Body of pancreas (tissue), 4 donors: ENCODE data around the gene IYD. TPM values are rescaled to one million over a fixed set of nuclear protein-coding genes. Genes with fewer than 3 reads are reported as not detected.

ENCODE experiments used
- ATAC-seq: fragments of 150-250 bp; one replicate; pipeline ENCODE4 v1.9.1; 2016
- DNase-seq, 4 donors: peaks; one replicate each; pipeline ENCODE4 v3.0.0-alpha.2; 2019
- H3K27ac ChIP-seq, 4 donors: fragments of 200-600 bp; sonication (generic); 1 replicate in 3 of 4; 2 replicates in 1 of 4; pipeline versions ENCODE4 v1.5.1 to v1.6.1; 2016 to 2019; ENCODE audit warnings: mild to moderate bottlenecking in 1 of 4, mixed read lengths in 1 of 4, moderate library complexity in 1 of 4
- H3K27me3 ChIP-seq, 2 donors: fragments of 200-600 bp; sonication (generic); one replicate each; pipeline ENCODE4 v1.6.0; 2016; ENCODE audit warnings: mild to moderate bottlenecking in 1 of 2
- H3K36me3 ChIP-seq, 2 donors: fragments of 200-600 bp; sonication (generic); replicated peaks in 1 of 2; 2 replicates each; pipeline ENCODE4 v1.5.1; 2016; ENCODE audit warnings: low read depth in 2 of 2; ENCODE audit not compliant: insufficient read depth in 1 of 2
- H3K4me1 ChIP-seq: fragments of 200-600 bp; sonication (generic); one replicate; pipeline ENCODE4 v1.6.0; 2016
- H3K4me3 ChIP-seq, 2 donors: fragments of 200-600 bp; sonication (generic); 1 replicate in 1 of 2; 2 replicates in 1 of 2; pipeline ENCODE4 v1.5.1; 2016 to 2019
- H3K9me3 ChIP-seq, 3 donors: fragments of 200-600 bp; sonication (generic); 1 replicate in 2 of 3; 2 replicates in 1 of 3; pipeline ENCODE4 v1.5.1; 2016
- POLR2A ChIP-seq, 3 donors: fragments of 450-650 bp; IDR thresholded peaks; one replicate each; pipeline ENCODE4 v1.6.1; 2016; ENCODE audit warnings: antibody characterized with exemption in 3 of 3, mild to moderate bottlenecking in 2 of 3
- WGBS, 2 donors: methylation state at CpG; one replicate each; pipeline ENCODE4 v1.1.5; 2017; 5-methylcytosine and 5-hydroxymethylcytosine counted together
- intact Hi-C: fragments of 100-400 bp; cut with DNase I; formaldehyde crosslinking; loops from one replicate; pipeline ENCODE4 v1.15.1; 2023
- total RNA-seq, 2 donors: library from RNA; depleted of rRNA; stranded (reverse); fragments of >200 nt; gene quantifications; one replicate each; pipeline ENCODE4 v1.1.0, GENCODE V29; 2016
- TF ChIP-seq, protein P1 (sequence below), 7 experiments: fragments of 450-650 bp in 4 of 7; fragments of 200-600 bp in 3 of 7; sonication (generic) in 3 of 7; IDR thresholded peaks; one replicate each; pipeline ENCODE4 v1.5.1; 2016 to 2019; ENCODE audit warnings: antibody characterized with exemption in 7 of 7

IYD gene
- total RNA-seq, 2 donors from 2014 or later, result under 0.01 to 1.3 TPM

DNA sequence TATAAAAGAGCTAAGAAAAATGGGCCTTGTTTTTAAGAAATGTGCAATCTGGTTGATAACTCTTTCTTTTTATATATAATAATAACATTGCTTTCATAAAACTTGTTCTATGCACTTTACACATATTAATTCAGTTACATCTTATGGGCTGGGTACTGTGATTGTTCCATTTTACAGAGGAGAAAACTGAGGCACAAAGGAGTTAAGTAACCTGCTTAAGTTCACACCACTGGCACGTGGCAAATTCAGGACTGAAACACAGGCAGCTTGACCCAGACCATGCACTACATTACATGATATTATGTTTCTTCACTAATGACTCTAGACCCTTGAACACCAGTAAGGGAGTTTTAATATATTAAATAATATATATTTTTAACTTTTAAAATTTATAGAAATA lies 15.4 kb upstream of the IYD start:
- Histone ChIP-seq H3K36me3 (no peaks in the 10 kb centered on the region), H3K27ac (no peak overlapping the region), H3K27me3 (no peaks in the 10 kb centered on the region), H3K4me3 (no peak overlapping the region), H3K4me1 (no peaks in the 10 kb centered on the region), H3K9me3 (no peaks in the 10 kb centered on the region)
- 86 to 88% methylated on average over 1 of the region's 1 CpG for WGBS, 2 donors
- DNase-seq, result no peak
- TF ChIP-seq, protein P1, sequence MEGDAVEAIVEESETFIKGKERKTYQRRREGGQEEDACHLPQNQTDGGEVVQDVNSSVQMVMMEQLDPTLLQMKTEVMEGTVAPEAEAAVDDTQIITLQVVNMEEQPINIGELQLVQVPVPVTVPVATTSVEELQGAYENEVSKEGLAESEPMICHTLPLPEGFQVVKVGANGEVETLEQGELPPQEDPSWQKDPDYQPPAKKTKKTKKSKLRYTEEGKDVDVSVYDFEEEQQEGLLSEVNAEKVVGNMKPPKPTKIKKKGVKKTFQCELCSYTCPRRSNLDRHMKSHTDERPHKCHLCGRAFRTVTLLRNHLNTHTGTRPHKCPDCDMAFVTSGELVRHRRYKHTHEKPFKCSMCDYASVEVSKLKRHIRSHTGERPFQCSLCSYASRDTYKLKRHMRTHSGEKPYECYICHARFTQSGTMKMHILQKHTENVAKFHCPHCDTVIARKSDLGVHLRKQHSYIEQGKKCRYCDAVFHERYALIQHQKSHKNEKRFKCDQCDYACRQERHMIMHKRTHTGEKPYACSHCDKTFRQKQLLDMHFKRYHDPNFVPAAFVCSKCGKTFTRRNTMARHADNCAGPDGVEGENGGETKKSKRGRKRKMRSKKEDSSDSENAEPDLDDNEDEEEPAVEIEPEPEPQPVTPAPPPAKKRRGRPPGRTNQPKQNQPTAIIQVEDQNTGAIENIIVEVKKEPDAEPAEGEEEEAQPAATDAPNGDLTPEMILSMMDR (IDR thresholded peaks at IDR 0.05), result no peak
- TF ChIP-seq POLR2A (IDR thresholded peaks at IDR 0.05), result no peak
- no peak for ATAC-seq
- intact Hi-C loops, result no loop called here

DNA sequence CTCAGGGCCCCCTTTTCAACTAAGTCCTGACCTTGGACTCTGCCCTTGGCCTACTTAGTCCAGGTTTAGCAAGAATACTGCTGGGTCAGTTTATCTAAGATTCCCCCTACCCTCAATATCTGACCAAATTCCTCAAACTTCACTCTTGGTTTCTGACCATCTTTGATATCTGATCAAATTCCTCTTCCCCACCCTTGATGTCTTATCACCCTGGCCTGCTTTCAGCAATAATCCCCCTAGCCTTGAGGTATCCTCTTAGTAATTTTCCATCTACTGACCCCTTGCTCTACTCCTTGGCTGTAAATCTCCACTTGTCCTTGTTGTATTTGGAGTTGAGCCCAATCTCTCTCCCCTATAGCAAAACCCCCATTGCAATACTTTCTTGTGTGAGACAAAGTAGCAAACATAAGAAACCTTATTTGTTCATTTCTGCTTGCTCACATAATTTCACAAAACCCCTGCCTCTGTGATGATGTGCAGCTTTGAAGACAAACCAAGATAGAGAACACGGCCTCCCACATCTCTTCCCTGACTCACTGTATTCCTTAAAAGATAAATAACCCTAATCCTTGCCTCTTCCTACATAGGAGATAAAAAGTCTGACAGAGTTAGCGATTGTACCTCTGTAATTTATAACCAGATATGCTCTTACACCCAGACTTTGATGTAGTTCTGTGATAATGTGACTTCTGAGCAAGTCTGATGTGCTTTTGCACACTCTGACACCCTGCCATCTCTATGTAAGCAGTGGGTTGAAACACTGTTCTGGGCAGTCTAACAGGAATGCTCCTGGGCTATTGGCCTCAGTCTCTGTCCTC lies 13.8 kb upstream of the IYD start:
- no peaks in the 10 kb centered on the region for H3K4me1 ChIP-seq
- no peak overlapping the region for H3K27ac ChIP-seq
- H3K4me3 ChIP-seq, result no peak overlapping the region
- no peaks in the 10 kb centered on the region for H3K36me3 ChIP-seq
- H3K9me3 ChIP-seq, result no peaks in the 10 kb centered on the region
- intact Hi-C loops, result no loop called here
- WGBS, 2 donors, result 58 to 93% methylated on average over 2 of the region's 2 CpGs
- DNase-seq (no peak), ATAC-seq (no peak)
- TF ChIP-seq POLR2A (IDR thresholded peaks at IDR 0.05), result no peak
- TF ChIP-seq, protein P1 (IDR thresholded peaks at IDR 0.05), result no peak
- H3K27me3 ChIP-seq, result no peaks in the 10 kb centered on the region

DNA sequence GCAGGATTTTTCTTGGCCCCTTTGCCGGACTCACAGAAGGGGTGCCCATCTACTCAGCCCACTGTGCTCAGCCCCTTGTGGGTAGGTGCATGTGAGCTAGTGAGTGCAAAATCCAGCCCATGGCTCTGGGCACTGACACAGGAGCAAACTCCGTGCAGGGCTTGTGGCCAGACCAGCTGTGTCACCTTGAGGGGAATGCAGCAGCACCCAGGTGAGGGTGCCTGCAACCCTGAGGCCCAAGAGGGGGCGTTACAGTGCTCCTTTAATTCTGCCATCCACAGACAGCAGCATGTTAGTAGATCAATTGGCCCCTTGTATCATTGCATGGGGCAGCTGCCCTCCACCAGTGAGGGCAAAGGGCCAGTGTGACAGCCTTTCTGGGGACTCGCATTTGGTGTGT lies 12.9 kb upstream of the IYD start:
- intact Hi-C loops, result no loop called here
- Histone ChIP-seq H3K27me3 (no peaks in the 10 kb centered on the region), H3K36me3 (no peaks in the 10 kb centered on the region), H3K9me3 (no peaks in the 10 kb centered on the region), H3K27ac (no peak overlapping the region), H3K4me1 (no peaks in the 10 kb centered on the region), H3K4me3 (no peak overlapping the region)
- TF ChIP-seq POLR2A (IDR thresholded peaks at IDR 0.05), result no peak
- TF ChIP-seq, protein P1 (IDR thresholded peaks at IDR 0.05), result no peak
- ATAC-seq (no peak), DNase-seq (no peak)
- WGBS, 2 donors, result 61 to 74% methylated on average over 3 to 4 of the region's 4 CpGs

DNA sequence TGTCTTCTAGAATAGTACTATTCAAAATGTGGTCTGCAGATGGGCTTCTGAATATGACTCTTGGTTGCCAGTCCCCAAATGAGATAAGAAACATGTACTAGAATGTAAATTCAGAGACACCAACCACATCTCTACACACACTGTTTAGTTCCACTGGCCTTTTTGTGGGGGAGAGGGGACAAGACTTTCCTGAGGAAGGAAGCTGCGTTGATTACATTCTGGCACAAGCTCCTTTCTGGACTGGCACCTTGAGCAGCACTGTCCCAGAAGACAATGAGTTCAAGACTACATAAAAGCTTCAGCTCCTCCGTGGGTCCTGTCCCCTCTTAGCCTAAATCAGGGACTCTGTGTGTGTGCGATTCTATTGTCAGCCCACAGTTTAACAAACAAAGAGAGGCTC lies 6.9 kb upstream of the IYD start:
- Histone ChIP-seq H3K4me1 (no peaks in the 10 kb centered on the region), H3K27me3 (no peaks in the 10 kb centered on the region), H3K36me3 (no peaks in the 10 kb centered on the region), H3K27ac (no peak overlapping the region), H3K4me3 (no peak overlapping the region), H3K9me3 (no peaks in the 10 kb centered on the region)
- no peak for TF ChIP-seq POLR2A (IDR thresholded peaks at IDR 0.05)
- TF ChIP-seq, protein P1 (IDR thresholded peaks at IDR 0.05), result no peak
- DNase-seq (no peak), ATAC-seq (no peak)
- 68 to 70% methylated on average over 3 of the region's 3 CpGs for WGBS, 2 donors
- intact Hi-C loops, result no loop called here

DNA sequence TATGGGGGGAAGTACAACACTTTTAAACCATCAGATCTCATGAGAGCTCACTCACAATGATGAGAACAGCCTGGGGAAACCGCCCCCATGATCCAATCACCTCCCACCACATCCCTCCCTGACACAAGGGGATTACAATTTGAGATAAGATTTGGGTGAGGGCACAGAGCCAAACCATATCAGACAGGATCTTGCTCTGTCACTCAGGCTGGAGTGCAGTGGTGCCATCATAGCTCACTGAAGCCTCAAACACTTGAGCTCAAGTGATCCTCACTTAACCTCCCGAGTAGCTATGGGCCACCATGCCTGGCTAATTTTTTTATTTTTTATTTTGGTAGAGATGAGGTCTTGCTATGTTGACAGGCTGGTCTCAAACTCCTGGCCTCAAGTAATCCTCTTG lies 5.1 kb upstream of the IYD start:
- DNase-seq (no peak), ATAC-seq (no peak)
- no peaks in the 10 kb centered on the region for H3K27me3 ChIP-seq
- TF ChIP-seq, protein P1 (IDR thresholded peaks at IDR 0.05), result no peak
- no peak for TF ChIP-seq POLR2A (IDR thresholded peaks at IDR 0.05)
- H3K4me3 ChIP-seq, result no peak overlapping the region
- WGBS, 2 donors, result 79 to 87% methylated on average over 2 of the region's 2 CpGs
- H3K9me3 ChIP-seq, result no peaks in the 10 kb centered on the region
- intact Hi-C loops, result no loop called here
- no peaks in the 10 kb centered on the region for H3K4me1 ChIP-seq
- H3K36me3 ChIP-seq, result no peaks in the 10 kb centered on the region
- H3K27ac ChIP-seq, result no peak overlapping the region
